SK-N-SH treated with all-trans-retinoic acid at 6 μM for 48 hours (cell line): ENCODE results near the gene C2orf15.

Experiments
- ATAC-seq: fragments of 200-7000 bp; cut with Tn5 transposase; 3 replicates; pipeline ENCODE4 v1.9.1; 2020; ENCODE audit warnings: mild to moderate bottlenecking, moderate library complexity
- ARNTL ChIP-seq: fragments of 450-650 bp; formaldehyde crosslinking; IDR thresholded peaks from 2 replicates; pipeline ENCODE4 v1.5.0; 2020; ENCODE audit warnings: low read depth, mild to moderate bottlenecking, moderate library complexity, borderline replicate concordance
- BACH2 ChIP-seq: fragments of 250-450 bp; sonication (Bioruptor Pico); IDR thresholded peaks from 2 replicates; pipeline ENCODE4 v1.9.0; 2021; ENCODE audit warnings: mild to moderate bottlenecking, borderline replicate concordance
- CREB5 ChIP-seq: fragments of 250-450 bp; sonication (Bioruptor Pico); IDR thresholded peaks from 2 replicates; pipeline ENCODE4 v1.5.1; 2020; ENCODE audit warnings: low read depth, mild to moderate bottlenecking, moderate library complexity
- CSDC2 ChIP-seq: fragments of 250-450 bp; sonication (Bioruptor Pico); IDR thresholded peaks from 2 replicates; pipeline ENCODE4 v1.5.0; 2020; ENCODE audit warnings: mild to moderate bottlenecking, moderate library complexity
- CSRNP3 ChIP-seq: fragments of 250-450 bp; sonication (Bioruptor Pico); IDR thresholded peaks from 2 replicates; pipeline ENCODE4 v1.5.1; 2021; ENCODE audit warnings: mild to moderate bottlenecking, moderate library complexity
- ESRRG ChIP-seq: fragments of 250-450 bp; sonication (Bioruptor Pico); IDR thresholded peaks from 2 replicates; pipeline ENCODE4 v1.6.1; 2021; ENCODE audit warnings: mild to moderate bottlenecking
- GLIS3 ChIP-seq: fragments of 250-450 bp; sonication (Bioruptor Pico); IDR thresholded peaks from 2 replicates; pipeline ENCODE4 v1.5.0; 2020; ENCODE audit warnings: mild to moderate bottlenecking, moderate library complexity
- ISL1 ChIP-seq: fragments of 250-450 bp; sonication (Bioruptor Pico); IDR thresholded peaks from 2 replicates; pipeline ENCODE4 v2.1.2; 2022; ENCODE audit warnings: mild to moderate bottlenecking, moderate library complexity
- OSR1 ChIP-seq: fragments of 250-450 bp; sonication (Bioruptor Pico); IDR thresholded peaks from 2 replicates; pipeline ENCODE4 v1.8.0; 2022; ENCODE audit warnings: moderate library complexity, mild to moderate bottlenecking, inconsistent platforms
- POU6F1 ChIP-seq: fragments of 250-450 bp; sonication (Bioruptor Pico); IDR thresholded peaks from 2 replicates; pipeline ENCODE4 v1.8.0; 2021; ENCODE audit warnings: low read depth, mild to moderate bottlenecking, moderate library complexity, borderline replicate concordance
- PPARA ChIP-seq: fragments of 250-450 bp; sonication (Bioruptor Pico); IDR thresholded peaks from 2 replicates; pipeline ENCODE4 v1.5.0; 2020; ENCODE audit warnings: mild to moderate bottlenecking, borderline replicate concordance
- RARB ChIP-seq: fragments of 250-450 bp; sonication (Bioruptor Pico); IDR thresholded peaks from 2 replicates; pipeline ENCODE4 v1.8.0; 2021; ENCODE audit warnings: mild to moderate bottlenecking, moderate library complexity
- SNAI2 ChIP-seq: fragments of 250-450 bp; sonication (Bioruptor Pico); IDR thresholded peaks from 2 replicates; pipeline ENCODE4 v1.5.0; 2020; ENCODE audit warnings: mild to moderate bottlenecking, moderate library complexity
- TCF4 ChIP-seq: fragments of 250-450 bp; sonication (Bioruptor Pico); IDR thresholded peaks from 2 replicates; pipeline ENCODE4 v1.8.0; 2021; ENCODE audit warnings: mild to moderate bottlenecking, moderate library complexity, borderline replicate concordance
- TOX ChIP-seq: fragments of 250-450 bp; sonication (Bioruptor Pico); IDR thresholded peaks from 2 replicates; pipeline ENCODE4 v1.8.0; 2021; ENCODE audit warnings: mild to moderate bottlenecking, moderate library complexity, borderline replicate concordance
- TSHZ2 ChIP-seq: fragments of 250-450 bp; sonication (Bioruptor Pico); IDR thresholded peaks from 2 replicates; pipeline ENCODE4 v1.5.0; 2020; ENCODE audit warnings: mild to moderate bottlenecking, moderate library complexity
- ZC3H10 ChIP-seq: fragments of 250-450 bp; sonication (Bioruptor Pico); IDR thresholded peaks from 2 replicates; pipeline ENCODE4 v1.5.1; 2021; ENCODE audit warnings: mild to moderate bottlenecking, moderate library complexity
- ZFP3 ChIP-seq: fragments of 250-450 bp; sonication (Bioruptor Pico); IDR thresholded peaks from 2 replicates; pipeline ENCODE4 v1.5.0; 2020; ENCODE audit warnings: mild to moderate bottlenecking, moderate library complexity
- ZFP30 ChIP-seq: fragments of 450-650 bp; formaldehyde crosslinking; IDR thresholded peaks from 2 replicates; pipeline ENCODE4 v1.5.0; 2022; ENCODE audit warnings: mild to moderate bottlenecking, moderate library complexity
- ZNF565 ChIP-seq: fragments of 450-650 bp; formaldehyde crosslinking; conservative IDR thresholded peaks from 2 replicates; pipeline ENCODE4 v1.5.0; 2020; ENCODE audit warnings: low read depth, mild to moderate bottlenecking, moderate library complexity
- ZNF70 ChIP-seq: fragments of 450-650 bp; formaldehyde crosslinking; IDR thresholded peaks from 2 replicates; pipeline ENCODE4 v1.5.0; 2020; ENCODE audit warnings: mild to moderate bottlenecking, moderate library complexity
- ZNF8 ChIP-seq: fragments of 450-650 bp; formaldehyde crosslinking; IDR thresholded peaks from 2 replicates; pipeline ENCODE4 v1.5.0; 2020; ENCODE audit warnings: mild to moderate bottlenecking, moderate library complexity
- TF ChIP-seq, protein P1 (sequence below): fragments of 250-450 bp; sonication (Bioruptor Pico); IDR thresholded peaks from 2 replicates; pipeline ENCODE4 v1.8.0; 2020; ENCODE audit warnings: mild to moderate bottlenecking, moderate library complexity, borderline replicate concordance

C2orf15 gene

DNA sequence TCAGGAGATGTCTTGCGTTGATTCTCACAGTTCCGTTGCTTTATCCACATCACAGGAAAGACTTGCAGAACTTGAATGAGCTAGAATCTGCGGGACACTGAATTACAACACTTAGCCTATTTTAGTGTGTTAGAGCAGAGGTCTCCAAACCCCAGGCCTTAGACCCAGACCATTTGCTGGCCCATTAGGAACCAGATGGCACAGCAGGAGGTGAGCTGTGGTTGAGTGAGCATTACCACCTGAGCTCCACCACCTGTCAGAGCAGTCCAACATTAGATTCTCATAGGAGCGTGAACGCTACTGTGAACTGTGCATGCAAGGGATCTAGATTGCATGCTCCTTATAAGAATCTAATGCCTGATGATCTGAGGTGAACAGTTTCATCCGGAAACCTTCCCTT, 43.3 kb downstream of the C2orf15 start:
- no peak for ATAC-seq
- TF ChIP-seq ZNF8 (CRISPR knock-in tag) (no peak), RARB (CRISPR knock-in tag) (no peak), CREB5 (CRISPR knock-in tag) (no peak), GLIS3 (CRISPR knock-in tag) (no peak), ZFP3 (CRISPR knock-in tag) (no peak), ZNF565 (no peak), PPARA (CRISPR knock-in tag) (no peak), SNAI2 (CRISPR knock-in tag) (no peak), OSR1 (CRISPR knock-in tag) (no peak), ESRRG (no peak), BACH2 (no peak), ZNF70 (CRISPR knock-in tag) (no peak), CSRNP3 (CRISPR knock-in tag) (no peak)

DNA sequence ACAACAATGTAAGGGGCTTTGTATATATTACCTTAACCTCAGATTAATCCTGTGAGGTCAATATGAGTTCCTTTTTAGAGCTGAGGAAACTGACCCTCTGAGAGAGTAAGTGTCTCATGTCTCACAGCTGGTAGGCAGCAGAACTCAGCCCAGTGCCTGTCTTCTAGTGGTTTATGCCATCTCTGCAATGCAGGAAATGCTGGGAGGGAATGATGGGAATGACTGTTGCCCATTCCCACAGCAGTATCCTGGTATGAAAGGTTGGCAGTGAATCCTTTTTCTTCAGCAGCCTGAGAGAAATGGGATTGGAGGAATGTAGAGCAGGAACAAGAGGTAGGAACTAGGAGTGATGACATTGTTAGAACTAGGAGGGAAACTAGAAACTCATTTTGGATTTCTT, 45.5 kb downstream of the C2orf15 start:
- TF ChIP-seq TCF4 (CRISPR knock-in tag), result no peak
- no peak for TF ChIP-seq CSRNP3 (CRISPR knock-in tag)
- no peak for TF ChIP-seq RARB (CRISPR knock-in tag)
- no peak for TF ChIP-seq CREB5 (CRISPR knock-in tag)
- no peak for TF ChIP-seq TOX (CRISPR knock-in tag)
- TF ChIP-seq BACH2, result no peak
- no peak for TF ChIP-seq ZFP30 (CRISPR knock-in tag)
- TF ChIP-seq POU6F1 (CRISPR knock-in tag), result no peak
- TF ChIP-seq ZNF70 (CRISPR knock-in tag), result no peak
- TF ChIP-seq SNAI2 (CRISPR knock-in tag), result no peak
- no peak for TF ChIP-seq CSDC2 (CRISPR knock-in tag)
- no peak for ATAC-seq

- ATAC-seq, result no peak
These were observed 46.9 kb downstream of the C2orf15 start for GRCh38 chr2:99188357-99188756.

More at GRCh38 chr2:99188357-99188756, 46.9 kb downstream of the C2orf15 start:
- TF ChIP-seq TSHZ2 (CRISPR knock-in tag) (no peak), ZC3H10 (no peak), ZFP30 (CRISPR knock-in tag) (no peak), TCF4 (CRISPR knock-in tag) (no peak), GLIS3 (CRISPR knock-in tag) (no peak), ZFP3 (CRISPR knock-in tag) (no peak), CSDC2 (CRISPR knock-in tag) (no peak), ZNF8 (CRISPR knock-in tag) (no peak), CSRNP3 (CRISPR knock-in tag) (no peak), ESRRG (no peak), OSR1 (CRISPR knock-in tag) (no peak), BACH2 (no peak), ZNF70 (CRISPR knock-in tag) (no peak), ISL1 (CRISPR knock-in tag) (no peak), ARNTL (CRISPR knock-in tag) (no peak), TOX (CRISPR knock-in tag) (no peak), ZNF565 (no peak)
- TF ChIP-seq, protein P1, sequence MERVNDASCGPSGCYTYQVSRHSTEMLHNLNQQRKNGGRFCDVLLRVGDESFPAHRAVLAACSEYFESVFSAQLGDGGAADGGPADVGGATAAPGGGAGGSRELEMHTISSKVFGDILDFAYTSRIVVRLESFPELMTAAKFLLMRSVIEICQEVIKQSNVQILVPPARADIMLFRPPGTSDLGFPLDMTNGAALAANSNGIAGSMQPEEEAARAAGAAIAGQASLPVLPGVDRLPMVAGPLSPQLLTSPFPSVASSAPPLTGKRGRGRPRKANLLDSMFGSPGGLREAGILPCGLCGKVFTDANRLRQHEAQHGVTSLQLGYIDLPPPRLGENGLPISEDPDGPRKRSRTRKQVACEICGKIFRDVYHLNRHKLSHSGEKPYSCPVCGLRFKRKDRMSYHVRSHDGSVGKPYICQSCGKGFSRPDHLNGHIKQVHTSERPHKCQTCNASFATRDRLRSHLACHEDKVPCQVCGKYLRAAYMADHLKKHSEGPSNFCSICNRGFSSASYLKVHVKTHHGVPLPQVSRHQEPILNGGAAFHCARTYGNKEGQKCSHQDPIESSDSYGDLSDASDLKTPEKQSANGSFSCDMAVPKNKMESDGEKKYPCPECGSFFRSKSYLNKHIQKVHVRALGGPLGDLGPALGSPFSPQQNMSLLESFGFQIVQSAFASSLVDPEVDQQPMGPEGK, result no peak
